ENCODE measurements around the gene NKX1-2. TPM values are rescaled to one million over a fixed set of nuclear protein-coding genes. Genes with fewer than 3 reads are reported as not detected.

NKX1-2 gene
- total RNA-seq, 1 donor from 2014 or later = not detected

- no peaks in the 10 kb centered on the region for H3K36me3 ChIP-seq
- no peaks in the 10 kb centered on the region for H3K27me3 ChIP-seq (ENCODE audit: low read depth)
- intact Hi-C loops (cut with micrococcal nuclease) = no loop called here
- H3K4me1 ChIP-seq = peaks cover 9% of the 10 kb centered on the region
- no peak overlapping the region for H3K4me3 ChIP-seq
- H3K9me3 ChIP-seq (replicated peaks) = peaks cover 9% of the 10 kb centered on the region
- no peak for DNase-seq
- no peak overlapping the region for H3K27ac ChIP-seq (replicated peaks)
- no peak for TF ChIP-seq CTCF (IDR thresholded peaks at IDR 0.05; ENCODE audit: borderline replicate concordance)
These were observed 32.5 kb upstream of the NKX1-2 start for GRCh38 chr10:124482236-124482800.

GRCh38 chr10:124481717-124482116 lies 31.9 kb upstream of the NKX1-2 start:
- no peaks in the 10 kb centered on the region for H3K27me3 ChIP-seq (ENCODE audit: low read depth)
- no peak overlapping the region for H3K4me3 ChIP-seq
- intact Hi-C loops (cut with micrococcal nuclease) = no loop called here
- no peaks in the 10 kb centered on the region for H3K36me3 ChIP-seq
- no peak for TF ChIP-seq CTCF (IDR thresholded peaks at IDR 0.05; ENCODE audit: borderline replicate concordance)
- peaks cover 3% of the 10 kb centered on the region for H3K9me3 ChIP-seq (replicated peaks)
- H3K4me1 ChIP-seq = peaks cover 9% of the 10 kb centered on the region
- no peak for DNase-seq
- H3K27ac ChIP-seq (replicated peaks) = no peak overlapping the region

GRCh38 chr10:124480860-124481259 lies 31.0 kb upstream of the NKX1-2 start:
- Histone ChIP-seq H3K36me3 (no peaks in the 10 kb centered on the region), H3K27me3 (ENCODE audit: low read depth) (no peaks in the 10 kb centered on the region), H3K27ac (replicated peaks) (no peak overlapping the region), H3K4me1 (peaks cover 9% of the 10 kb centered on the region), H3K4me3 (no peak overlapping the region), H3K9me3 (replicated peaks) (no peaks in the 10 kb centered on the region)
- TF ChIP-seq CTCF (IDR thresholded peaks at IDR 0.05; ENCODE audit: borderline replicate concordance) = no peak
- intact Hi-C loops (cut with micrococcal nuclease) = no loop called here
- DNase-seq = no peak

- Histone ChIP-seq H3K27me3 (ENCODE audit: low read depth) (no peaks in the 10 kb centered on the region), H3K4me1 (peaks cover 9% of the 10 kb centered on the region), H3K36me3 (no peaks in the 10 kb centered on the region), H3K9me3 (replicated peaks) (no peaks in the 10 kb centered on the region), H3K27ac (replicated peaks) (no peak overlapping the region), H3K4me3 (no peak overlapping the region)
- intact Hi-C loops (cut with micrococcal nuclease) = no loop called here
- no peak for TF ChIP-seq CTCF (IDR thresholded peaks at IDR 0.05; ENCODE audit: borderline replicate concordance)
- DNase-seq = no peak
These were observed 28.7 kb upstream of the NKX1-2 start for GRCh38 chr10:124478515-124478914.

GRCh38 chr10:124477614-124478363 lies 28.0 kb upstream of the NKX1-2 start:
- H3K36me3 ChIP-seq = no peaks in the 10 kb centered on the region
- peaks cover 9% of the 10 kb centered on the region for H3K4me1 ChIP-seq
- no peaks in the 10 kb centered on the region for H3K27me3 ChIP-seq (ENCODE audit: low read depth)
- H3K27ac ChIP-seq (replicated peaks) = no peak overlapping the region
- intact Hi-C loops (cut with micrococcal nuclease) = no loop called here
- TF ChIP-seq CTCF (IDR thresholded peaks at IDR 0.05; ENCODE audit: borderline replicate concordance) = no peak
- H3K9me3 ChIP-seq (replicated peaks) = no peaks in the 10 kb centered on the region
- DNase-seq = no peak
- H3K4me3 ChIP-seq = no peak overlapping the region
